Heart right ventricle (tissue), 16 donors: ENCODE measurements around the gene LLGL1. TPM values are rescaled to one million over a fixed set of nuclear protein-coding genes. Genes with fewer than 3 reads are reported as not detected.

Experiments used
- ATAC-seq, 8 donors: fragments of 200-7000 bp; cut with Tn5 transposase; one replicate each; pipeline ENCODE4 v1.9.1; 2020; ENCODE audit warnings: mild to moderate bottlenecking in 8 of 8, moderate library complexity in 8 of 8, moderate number of reproducible peaks in 1 of 8
- DNase-seq, 2 donors: peaks; one replicate each; pipeline ENCODE4 v3.0.0-alpha.2; 2020
- H3K27ac ChIP-seq, 10 donors: fragments of 200-600 bp; sonication (generic) in 2 of 10; one replicate each; pipeline versions ENCODE4 v1.5.0 to v1.8.0; 2020 to 2022; ENCODE audit warnings: mild to moderate bottlenecking in 3 of 10
- H3K27me3 ChIP-seq, 7 donors: fragments of 200-600 bp; one replicate each; pipeline ENCODE4 v1.8.0; 2021 to 2022; ENCODE audit warnings: mild to moderate bottlenecking in 2 of 7
- H3K36me3 ChIP-seq, 9 donors: fragments of 200-600 bp; sonication (generic) in 1 of 9; one replicate each; pipeline versions ENCODE4 v1.5.0 to v1.8.0; 2020 to 2022; ENCODE audit warnings: mild to moderate bottlenecking in 2 of 9
- H3K4me1 ChIP-seq, 9 donors: fragments of 200-600 bp; sonication (generic) in 1 of 9; one replicate each; pipeline versions ENCODE4 v1.5.0 to v1.8.0; 2020 to 2022; ENCODE audit warnings: mild to moderate bottlenecking in 4 of 9
- H3K4me3 ChIP-seq, 10 donors: fragments of 200-600 bp; sonication (generic) in 2 of 10; one replicate each; pipeline versions ENCODE4 v1.5.0 to v1.8.0; 2020 to 2022; ENCODE audit warnings: mild to moderate bottlenecking in 7 of 10, moderate library complexity in 2 of 10
- H3K9me3 ChIP-seq, 11 donors: fragments of 200-600 bp in 10 of 11; sonication (generic) in 2 of 11; one replicate each; pipeline versions ENCODE4 v1.5.0 to v1.8.0; 2013 to 2022; ENCODE audit warnings: mild to moderate bottlenecking in 2 of 11, control low read depth in 1 of 11, moderate library complexity in 1 of 11
- CTCF ChIP-seq, 9 donors: fragments of 200-600 bp; sonication (generic) in 2 of 9; IDR thresholded peaks; one replicate each; pipeline versions ENCODE4 v1.5.0 to v1.8.0; 2021 to 2022; ENCODE audit warnings: antibody characterized with exemption in 9 of 9, mild to moderate bottlenecking in 5 of 9, moderate library complexity in 1 of 9
- WGBS, 2 donors: extraction: QIAGEN DNeasy Blood & Tissue Kit; methylation state at CpG; one replicate each; pipeline ENCODE4 v1.1.7; 2013; ENCODE audit warnings: inconsistent platforms in 1 of 2; 5-methylcytosine and 5-hydroxymethylcytosine counted together
- intact Hi-C, 10 donors: fragments of 100-400 bp; cut with DNase I; formaldehyde crosslinking; loops; one replicate each; pipeline versions ENCODE4 v1.11.1 to v1.14.2; 2022
- polyA plus RNA-seq, 2 donors: library from polyadenylated mRNA; stranded (reverse); fragments of 200-250 nt; gene quantifications; one replicate each; pipeline ENCODE4 v1.2.3, GENCODE V29; 2013
- total RNA-seq, 10 donors: library from RNA; stranded (reverse); fragmentation: NEBNext Ultra II Directional in 3 of 10; extraction: Animal tissue kit (Norgen Biotek cat#: 25700) in 3 of 10; gene quantifications; one replicate each; pipeline versions ENCODE4 v1.2.1 to v1.2.4, GENCODE V29; 2021 to 2023
- donor health status: Arrhythmogenic right ventricular cardiomyopathy.
- donor health status: ischemic (EF 13 %, LVEDD 7.1; RV severe dilation, severe dysfunction).
- donor health status: healthy with polysubstance abuse.
- donor health status: DM: no; HTN: yes; CAD: no.
- donor health status: DM: no; HTN: no; CAD: no.
- donor health status: ischemic (EF 25% LVEDD 6.9; RV normal size, moderate dysfunction).
- donor health status: ischemic (EF 25% LVEDD 5.7; RV mildly dilated, moderate dysfunction).
- donor health status: healthy.
- donor health status: DM: yes; HTN: yes; CAD: no.
- donor health status: Ischemic cardiomyopathy.
- donor health status: ischemic (EF 35%, LVEDD 5.7; RV mildly dilated, moderate dysfunction).
- donor health status: nonischemic (EF 11% LVEDD 7.7; RV severe dilation, severe dysfunction).
- donor health status: DM: yes; HTN: yes; CAD: no.
- donor health status: PGD.
- donor health status: ischemic (EF 29% LVEDD 5.4; RV normal size, mild dysfunction).
- donor health status: nonischemic (EF 23%, LVEDD 6.1; RV moderate dilation, normal function).

Gene LLGL1
- total and polyA plus RNA-seq, 12 donors = 5.8 to 12.4 (median 8.6) TPM

GRCh38 chr17:18197535-18198194, 27.8 kb upstream of the LLGL1 start:
- WGBS, 2 donors = 68 to 73% methylated on average over 3 of the region's 3 CpGs
- no peak for DNase-seq
- peak in 1 of 8 donors; percentile 18 for ATAC-seq
- no peaks in the 10 kb centered on the region for H3K9me3 ChIP-seq
- no peak overlapping the region for H3K4me3 ChIP-seq
- peaks cover 0 to 91% (median 22%) of the 10 kb centered on the region in 9 donors for H3K36me3 ChIP-seq
- no peaks in the 10 kb centered on the region for H3K27me3 ChIP-seq
- H3K4me1 ChIP-seq = peaks cover 17 to 91% (median 70%) of the 10 kb centered on the region in 9 donors
- intact Hi-C loops = no loop called here
- no peak for TF ChIP-seq CTCF (IDR thresholded peaks at IDR 0.05)
- peak overlapping the region in 2 of 10 donors; percentile 1 to 24 for H3K27ac ChIP-seq

- intact Hi-C loops = no loop called here
- Histone ChIP-seq H3K9me3 (no peaks in the 10 kb centered on the region), H3K4me3 (no peak overlapping the region), H3K27me3 (no peaks in the 10 kb centered on the region), H3K4me1 (peaks cover 17 to 91% (median 74%) of the 10 kb centered on the region in 9 donors), H3K27ac (no peak overlapping the region), H3K36me3 (peaks cover 0 to 94% (median 22%) of the 10 kb centered on the region in 9 donors)
- 8 to 19% methylated on average over 4 of the region's 4 CpGs for WGBS, 2 donors
- DNase-seq (no peak), ATAC-seq (peak in 5 of 8 donors; percentile 7 to 56 (median 42))
- TF ChIP-seq CTCF (IDR thresholded peaks at IDR 0.05) = no peak
Measured at GRCh38 chr17:18198530-18198929, 26.9 kb upstream of the LLGL1 start.

- intact Hi-C loops = loop anchor here in 2 of 10 donors (10.0 kb wide), 2 partner anchors 56 to 114 kb away; partner anchors contain the start of genes SMCR8 (in 1 of the 2) and TOP3A (in 1 of the 2)
- 73% methylated on average over 4 of the region's 4 CpGs for WGBS, 2 donors
- Histone ChIP-seq H3K9me3 (no peaks in the 10 kb centered on the region), H3K27me3 (no peaks in the 10 kb centered on the region), H3K4me1 (peaks cover 17 to 86% (median 65%) of the 10 kb centered on the region in 9 donors), H3K4me3 (no peak overlapping the region), H3K27ac (no peak overlapping the region), H3K36me3 (peaks cover 0 to 98% (median 12%) of the 10 kb centered on the region in 9 donors)
- ATAC-seq (peak in 3 of 8 donors; percentile 19 to 72 (median 25)), DNase-seq (no peak)
- TF ChIP-seq CTCF (IDR thresholded peaks at IDR 0.05) = no peak
Measured at GRCh38 chr17:18201108-18201507, 24.3 kb upstream of the LLGL1 start.

GRCh38 chr17:18203308-18203707, 22.1 kb upstream of the LLGL1 start:
- DNase-seq (no peak), ATAC-seq (peak in 1 of 8 donors; percentile 36)
- Histone ChIP-seq H3K27ac (no peak overlapping the region), H3K4me1 (peaks cover 10 to 79% (median 50%) of the 10 kb centered on the region in 9 donors), H3K36me3 (peaks cover 0 to 98% (median 26%) of the 10 kb centered on the region in 9 donors), H3K9me3 (no peaks in the 10 kb centered on the region), H3K27me3 (no peaks in the 10 kb centered on the region), H3K4me3 (no peak overlapping the region)
- intact Hi-C loops = loop anchor here in 2 of 10 donors (10.0 kb wide), 2 partner anchors 59 to 111 kb away; partner anchors contain the start of genes SMCR8 (in 1 of the 2) and TOP3A (in 1 of the 2)
- WGBS, 2 donors = 59 to 72% methylated on average over 7 of the region's 7 CpGs
- TF ChIP-seq CTCF (IDR thresholded peaks at IDR 0.05) = no peak
